ENCODE results near the gene ZNF385D.

DNA sequence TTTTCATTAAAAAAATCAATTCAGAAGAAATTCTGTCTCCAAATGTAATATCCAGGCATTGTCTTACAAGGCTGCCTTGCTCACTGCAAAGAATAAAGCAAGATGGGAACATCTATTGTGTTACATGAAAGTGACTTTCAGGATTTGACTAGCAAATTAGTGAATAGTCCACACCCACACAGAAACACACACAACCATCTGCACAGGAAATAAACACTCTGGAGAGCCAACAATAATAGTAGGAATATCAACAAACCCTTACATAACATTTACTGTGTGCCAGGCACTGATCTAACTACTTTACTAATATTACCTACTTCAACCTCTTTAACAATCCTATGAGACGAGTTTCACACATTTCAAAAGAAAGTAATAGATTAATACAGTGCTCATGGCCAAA is 28.9 kb upstream of the ZNF385D start:
- TF ChIP-seq, protein P1, sequence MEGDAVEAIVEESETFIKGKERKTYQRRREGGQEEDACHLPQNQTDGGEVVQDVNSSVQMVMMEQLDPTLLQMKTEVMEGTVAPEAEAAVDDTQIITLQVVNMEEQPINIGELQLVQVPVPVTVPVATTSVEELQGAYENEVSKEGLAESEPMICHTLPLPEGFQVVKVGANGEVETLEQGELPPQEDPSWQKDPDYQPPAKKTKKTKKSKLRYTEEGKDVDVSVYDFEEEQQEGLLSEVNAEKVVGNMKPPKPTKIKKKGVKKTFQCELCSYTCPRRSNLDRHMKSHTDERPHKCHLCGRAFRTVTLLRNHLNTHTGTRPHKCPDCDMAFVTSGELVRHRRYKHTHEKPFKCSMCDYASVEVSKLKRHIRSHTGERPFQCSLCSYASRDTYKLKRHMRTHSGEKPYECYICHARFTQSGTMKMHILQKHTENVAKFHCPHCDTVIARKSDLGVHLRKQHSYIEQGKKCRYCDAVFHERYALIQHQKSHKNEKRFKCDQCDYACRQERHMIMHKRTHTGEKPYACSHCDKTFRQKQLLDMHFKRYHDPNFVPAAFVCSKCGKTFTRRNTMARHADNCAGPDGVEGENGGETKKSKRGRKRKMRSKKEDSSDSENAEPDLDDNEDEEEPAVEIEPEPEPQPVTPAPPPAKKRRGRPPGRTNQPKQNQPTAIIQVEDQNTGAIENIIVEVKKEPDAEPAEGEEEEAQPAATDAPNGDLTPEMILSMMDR (IDR thresholded peaks at IDR 0.05; ENCODE audit: borderline replicate concordance, extremely low read depth, low read length, poor library complexity, severe bottlenecking) = no peak
- no peak for TF ChIP-seq EZH2 (IDR thresholded peaks at IDR 0.05; ENCODE audit: borderline replicate concordance, low read depth, low read length, severe bottlenecking)
